ENCODE results near the gene SLC38A10. TPM values are rescaled to one million over a fixed set of nuclear protein-coding genes. Genes with fewer than 3 reads are reported as not detected.

SLC38A10 gene
- total and polyA plus RNA-seq, 2 of the 13 experiments (the other 11 are each of a cell fraction or from before 2014, with no cell fraction given) = 23.4 to 55.8 TPM

GRCh38 chr17:81339534-81340296 lies 44.6 kb upstream of the SLC38A10 start (continued):
- peak; percentile 55; the same call in 1 of the 2 replicates for TF ChIP-seq ZGPAT (CRISPR knock-in tag; IDR thresholded peaks at IDR 0.05)
- TF ChIP-seq PAX8 (CRISPR knock-in tag; IDR thresholded peaks at IDR 0.05; ENCODE audit: borderline replicate concordance) = peak; percentile 96; the same call in 1 of the 2 replicates
- 0 out of 2 replicates have a peak, but pooled peaks have one; percentile 70 for TF ChIP-seq ZNF713 (CRISPR knock-in tag; IDR thresholded peaks at IDR 0.05)
- no peak for TF ChIP-seq ZBTB20 (CRISPR knock-in tag; IDR thresholded peaks at IDR 0.05; ENCODE audit: borderline replicate concordance, low read depth)
- 0 out of 2 replicates have a peak, but pooled peaks have one; percentile 38 for TF ChIP-seq RNF2 (conservative IDR thresholded peaks at IDR 0.05; ENCODE audit: low read depth)
- TF ChIP-seq ZBTB42 (CRISPR knock-in tag; IDR thresholded peaks at IDR 0.05) = no peak
- TF ChIP-seq MLXIP (CRISPR knock-in tag; IDR thresholded peaks at IDR 0.05; ENCODE audit: borderline replicate concordance) = no peak
- peak; percentile 71; the same call in 1 of the 2 replicates for TF ChIP-seq ZMAT3 (CRISPR knock-in tag; conservative IDR thresholded peaks at IDR 0.05)
- TF ChIP-seq ZNF275 (CRISPR knock-in tag; IDR thresholded peaks at IDR 0.05; ENCODE audit: borderline replicate concordance) = no peak
- no peak for TF ChIP-seq PPARG (CRISPR knock-in tag; conservative IDR thresholded peaks at IDR 0.05)
- TF ChIP-seq KLF12 (CRISPR knock-in tag; IDR thresholded peaks at IDR 0.05; ENCODE audit: borderline replicate concordance) = peak; percentile 8; the same call in 1 of the 2 replicates
- no peak for TF ChIP-seq NCOA1 (CRISPR knock-in tag; IDR thresholded peaks at IDR 0.05)
- TF ChIP-seq RCOR2 (CRISPR knock-in tag; IDR thresholded peaks at IDR 0.05) = peak; percentile 31; the same call in 1 of the 2 replicates
- no peak; the same call in 1 of the 2 replicates for TF ChIP-seq ZNF12 (CRISPR knock-in tag; IDR thresholded peaks at IDR 0.05)
- no peak for TF ChIP-seq REXO4 (CRISPR knock-in tag; IDR thresholded peaks at IDR 0.05; ENCODE audit: borderline replicate concordance)
- TF ChIP-seq ZNF687 (CRISPR knock-in tag; IDR thresholded peaks at IDR 0.05) = peak; percentile 51; the same call in 1 of the 2 replicates
- TF ChIP-seq ETS1 (CRISPR knock-in tag; IDR thresholded peaks at IDR 0.05) = no peak
- no peak for TF ChIP-seq ZNF326 (CRISPR knock-in tag; IDR thresholded peaks at IDR 0.05; ENCODE audit: borderline replicate concordance)

Measured in HepG2 (cell line).